Measurements from ENCODE around the gene PES1.
A peak's percentile ranks its signal among the peaks of the same experiment; 100 is the strongest.
"Not testable (repeated sequence)": the region's sequence is repeated elsewhere in the genome, so short reads cannot be mapped to it uniquely, and the experiment has no call there.

PES1 gene

GRCh38 chr22:30607300-30607930, 15.7 kb upstream of the PES1 start:
- no peak for DNase-seq

GRCh38 chr22:30606455-30607299, 15.0 kb upstream of the PES1 start, which contains the start of gene TCN2:
TCN2 (plus strand) TSS chr22:30607174; CDS start chr22:30607332, 158 bp downstream.
- DNase-seq: peak; percentile 36

GRCh38 chr22:30605449-30606110, 13.9 kb upstream of the PES1 start:
- DNase-seq: no peak

GRCh38 chr22:30604723-30605122, 13.0 kb upstream of the PES1 start:
- DNase-seq: no peak

- DNase-seq: no peak
Measured at GRCh38 chr22:30603801-30604200, 12.1 kb upstream of the PES1 start.

- DNase-seq: no peak
Measured at GRCh38 chr22:30602049-30602448, 10.3 kb upstream of the PES1 start.

- no peak for DNase-seq
Measured at GRCh38 chr22:30601464-30601863, 9.8 kb upstream of the PES1 start.

GRCh38 chr22:30600921-30601320, 9.2 kb upstream of the PES1 start:
- DNase-seq: no peak

- DNase-seq: no peak
Measured at GRCh38 chr22:30598986-30599385, 7.3 kb upstream of the PES1 start.

- DNase-seq: no peak
Measured at GRCh38 chr22:30596886-30597285, 5.2 kb upstream of the PES1 start.

GRCh38 chr22:30596199-30596598, 4.5 kb upstream of the PES1 start:
- no peak for DNase-seq

GRCh38 chr22:30592360-30592713, 627 bp upstream of the PES1 start:
- not testable (repeated sequence) for DNase-seq

GRCh38 chr22:30591191-30591587, 521 bp downstream of the PES1 start:
- DNase-seq: no peak

GRCh38 chr22:30586414-30586813, 5.3 kb downstream of the PES1 start:
- no peak for DNase-seq

GRCh38 chr22:30584441-30584840, 7.3 kb downstream of the PES1 start:
- no peak for DNase-seq

GRCh38 chr22:30582788-30583545, 8.7 kb downstream of the PES1 start:
- DNase-seq: no peak

- no peak for DNase-seq
Measured at GRCh38 chr22:30582051-30582450, 9.7 kb downstream of the PES1 start.

GRCh38 chr22:30580896-30581295, 10.8 kb downstream of the PES1 start:
- no peak for DNase-seq

GRCh38 chr22:30578481-30578880, 13.2 kb downstream of the PES1 start:
- no peak for DNase-seq

- DNase-seq: no peak
Measured at GRCh38 chr22:30575859-30576258, 15.9 kb downstream of the PES1 start.

GRCh38 chr22:30574997-30575671, 16.6 kb downstream of the PES1 start:
- no peak for DNase-seq

Measured in GF-D8 (cell line).